Fibroblast of lung (primary cell): ENCODE data around the gene PIGA.

Experiments
- CTCF ChIP-seq, 2 donors: IDR thresholded peaks in 1 of 2; conservative IDR thresholded peaks in 1 of 2; 1 replicate in 1 of 2; 2 replicates in 1 of 2; pipeline ENCODE4 v1.5.1; 2011 to 2012; ENCODE audit warnings: low read length in 2 of 2, control low read depth in 1 of 2, inconsistent platforms in 1 of 2, low read depth in 1 of 2, mild to moderate bottlenecking in 1 of 2
- EZH2 ChIP-seq: IDR thresholded peaks from 2 replicates; pipeline ENCODE4 v1.5.1; 2012; ENCODE audit warnings: low read length, control low read depth, mild to moderate bottlenecking; ENCODE audit errors: missing control alignments

- TF ChIP-seq CTCF (conservative IDR thresholded peaks at IDR 0.05 in 1 of 2, IDR thresholded peaks at IDR 0.05 in 1 of 2; ENCODE audit: low read depth in 1 of 2, low read length in 2 of 2) (no peak), EZH2 (no peak)
These were observed 60.4 kb downstream of the PIGA start for GRCh38 chrX:15274946-15275345.
